Peyer's patch (tissue), 4 donors: ENCODE data around the gene OR4K17. TPM values are rescaled to one million over a fixed set of nuclear protein-coding genes. Genes with fewer than 3 reads are reported as not detected.

ENCODE experiments used
- small RNA-seq, 2 donors: library from RNA; depleted of rRNA; stranded (forward); fragments of <200 nt; gene quantifications; one replicate each; pipeline ENCODE3, GENCODE V24; 2016
- total RNA-seq, 4 donors: library from RNA; depleted of rRNA; stranded (reverse); fragments of >200 nt; gene quantifications; one replicate each; pipeline ENCODE4 v1.1.0, GENCODE V29; 2016

OR4K17 gene
- total RNA-seq, 4 donors from 2014 or later, result not detected

Small RNAs within 50 kb of the gene (small RNA-seq; reads per million reads assigned to genes)
- gene RNA5SP380, result 0 reads per million in 2 donors

Other genes with a start within 250 kb of the OR4K17 start
- gene OR4K2, start 235.6 kb upstream of the OR4K17 start, total RNA-seq, result not detected
- not detected for gene OR4K5, start 190.1 kb upstream of the OR4K17 start, total RNA-seq
- not detected for gene OR4K1, start 179.8 kb upstream of the OR4K17 start, total RNA-seq
- gene OR4K15, start 135.1 kb upstream of the OR4K17 start, total RNA-seq, result not detected
- not detected for gene OR4Q2, start 108.6 kb upstream of the OR4K17 start, total RNA-seq
- not detected for gene OR4K14, start 91.4 kb upstream of the OR4K17 start, total RNA-seq
- gene OR4K13, start 74.7 kb upstream of the OR4K17 start, total RNA-seq, result not detected
- not detected for gene OR4L1, start 50.7 kb upstream of the OR4K17 start, total RNA-seq
- gene OR4N5, start 28.1 kb downstream of the OR4K17 start, total RNA-seq, result not detected
- not detected for gene OR11G2, start 80.2 kb downstream of the OR4K17 start, total RNA-seq
- gene OR11H6, start 113.0 kb downstream of the OR4K17 start, total RNA-seq, result not detected
- not detected for gene OR11H7, start 118.2 kb downstream of the OR4K17 start, total RNA-seq
- gene OR11H4, start 128.5 kb downstream of the OR4K17 start, total RNA-seq, result not detected
- gene TTC5, start 195.2 kb downstream of the OR4K17 start, total RNA-seq, result 10 to 100 TPM in 3 of 4 donors, 1 to 10 TPM in 1; 9.1 to 13.2 (median 11.6) TPM
- gene CCNB1IP1, start 222.5 kb downstream of the OR4K17 start, total RNA-seq, result 10 to 100 TPM; 21.5 to 52.0 (median 28.4) TPM
- gene PARP2, start 232.9 kb downstream of the OR4K17 start, total RNA-seq, result 10 to 100 TPM in 3 of 4 donors, 1 to 10 TPM in 1; 7.7 to 39.6 (median 14.2) TPM